AML-193 (cell line): Measurements from ENCODE around the gene KRTAP8-1.

Experiments
- DNase-seq, 2 experiments: peaks; one replicate each; lab custom pipeline; 2025; lab: John Stamatoyannopoulos, UW

The KRTAP8-1 gene, protein sequence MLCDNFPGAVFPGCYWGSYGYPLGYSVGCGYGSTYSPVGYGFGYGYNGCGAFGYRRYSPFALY

DNA sequence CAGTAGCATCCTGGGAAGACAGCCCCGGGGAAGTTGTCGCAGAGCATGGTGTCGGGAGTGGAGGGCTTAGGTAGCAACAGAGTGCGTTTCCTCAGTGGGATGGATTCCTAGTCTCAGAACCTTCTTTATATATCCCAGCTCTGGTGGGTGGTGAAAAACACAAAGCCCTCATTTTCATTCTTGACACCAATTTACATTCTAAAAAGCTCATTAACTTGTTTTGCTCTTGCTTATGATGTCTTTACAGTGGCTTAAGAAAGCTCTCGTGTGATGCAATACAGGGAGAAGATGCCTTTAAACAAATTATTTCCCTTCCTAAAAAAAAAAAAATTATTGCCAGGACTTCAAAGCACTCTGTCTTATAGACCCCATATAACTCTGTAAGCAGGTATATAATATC is at the start of gene KRTAP8-1:
Gene KRTAP8-1 (minus strand): TSS at position 101 of the 400 bp plus-strand sequence. CDS start 54 bp downstream, at position 47.
- no peak for DNase-seq

DNA sequence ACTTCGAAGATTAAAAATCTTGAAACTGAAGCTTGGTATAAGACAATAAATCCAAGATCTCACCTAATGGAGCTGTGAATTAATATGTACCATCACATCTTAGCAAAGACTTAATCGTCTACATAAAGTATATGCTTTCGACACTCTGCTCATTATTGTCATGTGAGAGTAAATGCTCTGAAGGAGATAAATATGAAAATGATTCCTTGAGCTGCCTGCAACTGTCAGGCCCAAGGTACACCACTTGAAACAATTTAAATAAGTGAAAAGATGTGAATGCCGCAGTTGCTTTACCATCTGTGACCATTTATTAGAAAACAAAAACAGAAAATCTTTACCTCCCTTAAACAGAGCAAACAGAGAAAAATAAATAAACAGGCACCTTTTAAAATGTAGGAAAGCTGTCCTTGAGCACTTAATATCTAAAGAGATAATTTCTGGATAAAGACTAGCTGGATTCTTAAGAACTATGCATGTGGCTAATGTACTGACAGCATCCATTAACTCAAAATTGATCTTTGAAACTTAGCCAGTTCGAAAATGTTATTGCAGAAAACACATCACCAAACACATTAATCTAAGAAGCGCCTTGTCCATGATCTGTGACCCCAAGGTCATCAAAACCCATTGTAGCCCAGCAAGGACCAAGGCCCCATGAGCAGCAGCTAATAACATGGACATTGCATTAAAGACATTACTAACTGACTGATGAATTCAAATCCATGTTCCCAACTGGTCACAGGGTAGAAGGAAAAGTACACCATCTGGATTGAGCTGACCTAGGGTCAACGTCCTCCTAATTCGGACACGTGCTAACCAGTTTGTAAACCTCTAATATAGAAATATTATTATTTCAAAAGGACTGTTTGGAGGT is 34.8 kb upstream of the KRTAP8-1 start:
- no peak for DNase-seq

DNA sequence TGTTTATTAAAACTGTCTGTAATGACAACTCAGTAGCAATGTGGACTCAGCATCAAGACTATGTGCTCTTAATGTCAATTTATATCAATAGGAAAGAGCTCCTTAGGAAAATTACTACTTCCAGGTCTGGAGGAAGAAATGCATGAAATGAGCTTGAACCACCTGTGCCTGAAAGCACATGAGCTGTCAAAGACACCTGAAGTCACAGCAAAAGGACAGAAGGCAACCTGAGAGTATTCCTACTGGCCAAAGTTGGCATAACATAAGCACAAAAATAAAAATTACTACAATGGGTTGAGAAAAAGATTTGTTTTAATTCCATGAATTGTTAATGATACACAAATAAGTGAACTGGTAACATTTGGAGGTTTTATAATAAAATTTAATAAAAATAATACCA is 29.9 kb upstream of the KRTAP8-1 start:
- DNase-seq, result no peak

DNA sequence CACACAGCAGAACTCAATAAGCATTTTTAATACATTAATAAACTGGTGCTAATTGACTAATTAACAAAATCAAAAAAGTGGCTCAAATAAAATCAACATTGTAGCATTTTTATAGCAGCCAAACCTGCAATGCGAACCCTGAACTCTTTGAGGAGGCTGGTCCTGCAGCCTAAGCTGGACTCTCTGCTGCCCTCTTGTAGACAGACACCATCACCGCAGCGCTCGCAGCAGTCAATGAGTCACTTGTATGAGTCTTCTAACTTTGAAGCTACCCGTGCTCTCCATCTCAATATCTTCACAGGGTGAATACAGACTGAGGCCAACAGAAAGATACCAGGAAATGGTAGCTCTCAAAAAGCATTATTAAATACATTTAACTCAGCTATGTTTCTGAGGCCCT is 26.2 kb upstream of the KRTAP8-1 start:
- DNase-seq, result peak; percentile 8

DNA sequence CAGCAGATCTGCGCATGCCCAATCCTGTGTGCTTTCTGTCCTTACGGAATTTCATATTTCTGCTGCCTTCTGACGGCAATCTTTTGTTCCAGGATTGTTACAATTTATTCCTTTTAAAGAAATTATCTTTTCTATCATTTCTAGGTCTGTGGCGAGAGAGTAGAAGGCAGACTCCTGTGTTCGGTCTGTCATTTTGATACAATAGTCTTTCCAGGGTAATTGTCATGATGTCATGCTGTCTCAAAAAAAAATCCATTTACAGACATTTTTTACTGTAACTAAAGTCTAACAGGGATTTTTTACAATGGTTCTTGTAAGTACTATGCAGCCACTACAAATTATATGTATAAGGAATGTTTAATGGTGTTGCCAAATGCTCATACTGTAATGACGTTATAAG is 25.5 kb upstream of the KRTAP8-1 start:
- DNase-seq, result no peak

DNA sequence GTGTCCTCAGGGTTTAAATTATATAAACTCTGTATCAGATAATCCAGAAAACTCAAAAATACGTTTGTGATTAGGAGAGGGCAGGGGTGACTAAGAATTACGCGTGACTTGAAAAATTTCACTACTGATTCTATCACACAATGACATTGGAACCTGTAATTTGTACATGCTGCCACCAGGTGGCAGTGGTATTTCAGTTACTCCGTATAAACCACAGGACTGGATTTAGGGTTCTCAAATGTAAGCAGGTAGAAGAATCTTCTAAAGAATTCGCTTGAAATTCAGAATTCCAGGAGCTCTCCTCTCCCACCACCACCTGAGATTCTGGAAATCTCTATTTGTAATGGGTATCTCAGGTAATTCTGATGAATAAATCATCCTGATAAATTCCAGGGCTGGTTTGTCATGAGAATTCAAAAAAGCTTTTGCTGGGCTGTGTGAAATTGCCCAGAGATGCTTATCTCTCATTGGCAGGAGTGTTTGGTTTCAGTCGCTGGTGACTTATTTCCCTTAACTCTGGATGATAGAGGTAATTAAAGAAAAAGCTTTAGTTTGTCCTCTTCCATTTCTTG is 18.2 kb upstream of the KRTAP8-1 start:
- DNase-seq, result peak; percentile 28 to 37

DNA sequence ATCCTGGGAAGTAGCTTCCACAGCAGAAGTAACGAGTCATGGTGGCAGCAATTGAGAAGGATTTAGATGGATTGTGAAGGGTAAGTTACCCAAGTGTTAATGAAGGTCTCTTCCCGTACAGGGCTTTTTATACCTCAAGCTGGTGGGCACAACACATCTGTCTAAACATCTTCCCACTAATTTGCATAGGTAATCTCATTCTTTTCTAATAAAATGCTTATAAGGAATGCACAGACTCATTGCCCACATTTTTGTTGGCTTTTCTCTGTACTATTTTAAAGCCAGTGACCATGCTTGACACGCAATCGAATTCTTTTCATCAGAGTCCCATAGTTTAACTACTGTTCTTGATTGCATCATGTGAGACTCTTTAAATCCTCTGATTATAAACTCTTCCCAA is 16.6 kb upstream of the KRTAP8-1 start, which contains the start of gene KRTAP7-1:
Gene KRTAP7-1 (minus strand): TSS at position 101 of the 400 bp plus-strand sequence. CDS start 61 bp downstream, at position 40.
- no peak for DNase-seq

DNA sequence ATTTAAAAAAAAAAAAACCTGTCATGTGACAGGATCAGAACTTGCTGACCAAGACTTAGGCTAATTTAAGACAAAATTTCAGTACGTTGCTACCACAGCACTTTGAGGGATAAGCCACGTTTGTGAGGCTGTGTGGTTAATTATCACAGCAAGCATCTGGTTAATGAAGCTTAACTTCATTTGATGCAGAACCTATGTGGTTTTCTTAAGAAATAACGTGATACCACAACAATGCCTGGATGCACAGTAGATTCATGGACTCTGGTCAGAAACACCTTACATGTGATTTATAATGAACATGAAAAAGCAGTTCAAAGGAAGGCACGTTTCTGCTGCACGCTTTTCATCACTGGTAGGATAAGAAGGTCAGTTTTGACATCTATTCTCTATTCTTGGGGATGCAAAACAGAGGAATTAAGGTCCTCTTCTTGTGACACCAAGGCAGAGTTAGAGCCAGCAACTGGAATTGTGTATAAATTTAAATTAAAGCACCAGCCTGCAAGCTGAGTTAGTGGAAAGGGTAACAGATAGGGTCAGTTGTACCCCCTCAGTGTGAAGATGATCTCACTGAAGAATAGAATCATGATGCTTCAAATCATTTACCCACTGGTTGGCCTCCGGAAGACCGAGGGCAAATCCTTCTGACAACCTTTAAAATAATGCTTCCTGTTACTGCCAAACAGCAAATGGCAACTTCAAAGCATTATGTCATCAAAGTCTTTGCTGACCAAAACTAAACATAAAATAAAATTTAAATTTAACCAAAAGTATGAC is 6.0 kb upstream of the KRTAP8-1 start:
- no peak for DNase-seq

DNA sequence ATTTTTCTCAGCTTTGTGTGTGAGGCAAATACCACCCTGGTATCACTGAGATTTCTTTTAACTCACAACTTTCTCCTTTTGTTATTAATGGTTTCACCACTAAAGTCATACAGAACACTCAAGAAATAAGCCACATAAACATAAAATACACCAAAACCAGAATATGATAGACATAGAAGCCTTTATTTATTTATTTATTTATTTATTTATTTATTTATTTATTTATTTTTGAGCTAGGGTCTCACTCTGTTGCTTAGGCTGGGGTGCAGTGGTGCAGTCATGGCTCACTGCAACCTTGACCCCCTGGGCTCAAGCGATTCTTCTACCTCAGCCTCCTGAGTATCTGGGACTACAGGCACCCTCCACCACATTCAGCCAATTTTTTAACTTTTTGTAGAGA is 12.5 kb downstream of the KRTAP8-1 start:
- no peak for DNase-seq

DNA sequence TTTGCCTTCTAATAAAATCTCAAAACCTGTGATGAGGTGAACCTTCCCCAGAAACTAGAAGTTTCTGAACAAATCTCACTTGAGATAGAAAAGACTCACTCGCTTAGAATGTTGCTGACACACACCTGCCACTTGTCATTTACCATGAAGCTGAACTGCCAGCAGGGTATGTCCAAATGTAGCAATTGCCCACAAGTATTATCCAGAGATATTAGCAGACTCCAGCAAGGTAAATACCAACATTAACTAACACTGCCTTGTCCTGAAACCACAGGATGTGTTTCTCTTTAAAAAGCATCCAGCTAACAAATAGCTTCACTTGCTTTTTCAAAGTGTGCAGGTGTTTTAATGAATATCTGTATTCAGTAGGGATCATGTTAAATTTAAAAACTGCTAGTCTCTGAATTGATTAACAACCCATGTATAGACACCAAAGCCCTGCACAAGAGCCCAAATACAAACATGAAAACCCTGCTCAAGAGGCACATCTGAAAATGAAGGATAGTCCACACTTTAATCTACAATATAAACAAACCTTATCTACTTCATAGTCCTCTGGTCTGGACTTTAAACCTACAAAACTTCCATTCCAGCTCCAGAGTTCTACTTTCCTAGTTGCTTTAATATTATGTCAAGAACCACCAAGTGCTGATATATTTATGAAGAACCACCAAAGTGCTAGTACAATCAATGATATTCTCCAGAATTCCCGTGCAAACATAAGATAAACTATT is 19.3 kb downstream of the KRTAP8-1 start:
- no peak for DNase-seq

DNA sequence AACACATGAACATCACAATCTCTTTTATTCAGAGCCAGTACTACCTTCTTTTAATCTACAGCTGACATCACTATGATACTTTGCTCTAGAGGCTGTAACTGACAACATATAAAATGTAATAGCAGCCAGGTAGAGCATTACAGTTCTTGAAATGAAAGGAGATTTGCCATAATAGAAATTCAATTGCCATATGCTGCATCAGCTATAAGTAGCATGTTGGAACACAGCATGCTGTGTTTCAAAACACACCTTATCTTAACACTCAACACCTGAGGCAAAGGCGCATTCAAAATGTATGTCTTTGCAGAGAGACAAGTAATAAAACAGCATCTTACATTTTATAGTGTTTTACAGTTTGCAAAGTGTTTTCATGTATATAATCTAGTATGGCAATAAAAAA is 33.8 kb downstream of the KRTAP8-1 start:
- no peak for DNase-seq

DNA sequence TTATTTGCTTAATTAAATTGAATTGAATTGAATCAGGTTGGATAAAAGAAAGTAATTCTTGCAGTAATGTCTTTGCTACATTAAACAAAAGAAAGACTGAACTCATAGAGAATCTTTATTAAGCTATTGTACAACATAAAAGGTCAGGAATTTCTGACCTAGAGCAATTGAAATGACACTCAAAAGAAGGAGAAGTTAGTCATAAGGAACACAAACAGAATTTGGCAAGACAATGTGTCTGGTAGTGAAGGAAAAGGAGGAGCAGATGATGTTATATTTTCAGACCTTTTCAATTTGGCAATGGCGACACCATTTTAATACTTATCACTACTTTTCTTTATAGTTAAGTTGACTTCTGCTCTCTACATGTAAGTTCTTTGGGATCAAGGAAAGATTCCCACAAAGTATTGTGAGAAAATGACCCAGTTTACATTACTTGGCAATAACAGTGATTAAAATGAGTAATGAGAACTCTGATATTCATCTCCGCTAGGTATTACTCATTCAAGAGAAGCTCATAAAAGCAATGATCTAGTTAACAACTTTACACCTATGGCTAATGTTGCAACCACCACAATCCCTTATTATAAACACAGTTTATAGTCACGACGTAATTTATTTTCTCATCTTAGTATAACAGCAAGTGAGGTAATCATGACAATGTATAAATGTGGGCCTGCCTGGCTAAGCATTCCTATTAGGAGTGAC is 43.2 kb downstream of the KRTAP8-1 start:
- no peak for DNase-seq
